Measurements from ENCODE around the gene XRN2.

GRCh38 chr20:21430020-21430419 lies 126.9 kb downstream of the XRN2 start:
- TF ChIP-seq CTCF (IDR thresholded peaks at IDR 0.05): no peak
- no peak for TF ChIP-seq MAZ (IDR thresholded peaks at IDR 0.05; ENCODE audit: borderline replicate concordance, low read depth, low read length)
- TF ChIP-seq MAX (IDR thresholded peaks at IDR 0.05): no peak
- no peak for TF ChIP-seq REST (IDR thresholded peaks at IDR 0.05)
- TF ChIP-seq HMGXB4 (CRISPR knock-in tag; IDR thresholded peaks at IDR 0.05; ENCODE audit: borderline replicate concordance): no peak
- TF ChIP-seq BHLHE40 (IDR thresholded peaks at IDR 0.05; ENCODE audit: low read depth, low read length): no peak
- TF ChIP-seq MAFK (IDR thresholded peaks at IDR 0.05; ENCODE audit: partially characterized antibody): no peak
- no peak for TF ChIP-seq SMC3 (IDR thresholded peaks at IDR 0.05)
- TF ChIP-seq E2F6 (IDR thresholded peaks at IDR 0.05; ENCODE audit: borderline replicate concordance, low read depth): no peak

Data from A549 (cell line).